ENCODE results near the gene IDE. TPM values are rescaled to one million over a fixed set of nuclear protein-coding genes. Genes with fewer than 3 reads are reported as not detected.

IDE gene
- total and polyA plus RNA-seq, 2 donors (not counting 3 experiments of a cell fraction or from before 2014, with no cell fraction given) = 10.7 to 52.6 TPM

DNA sequence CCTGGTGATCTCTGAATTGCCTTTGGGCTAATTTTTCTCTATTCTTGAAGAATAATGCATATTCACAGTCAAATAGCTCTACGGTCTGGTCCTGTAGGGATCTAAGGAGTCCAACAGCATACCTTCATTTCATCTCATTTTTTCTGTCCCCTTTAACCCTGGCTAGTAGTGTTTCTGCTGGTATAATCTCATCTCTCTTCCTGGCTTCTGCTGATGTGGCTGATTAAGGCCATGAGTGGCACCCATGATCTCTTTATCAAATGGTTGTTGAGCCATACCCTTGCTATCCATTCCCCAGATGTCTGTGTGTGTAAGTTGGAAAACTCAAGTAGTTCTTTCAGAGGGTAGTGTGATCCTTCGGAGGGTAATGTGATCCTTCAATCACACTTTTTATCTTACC, 163.4 kb downstream of the IDE start:
- Histone ChIP-seq H3K4me1 (ENCODE audit: control insufficient read depth, extremely low read depth, insufficient read depth, low read length) (no peaks in the 10 kb centered on the region), H3K27me3 (ENCODE audit: control insufficient read depth in 2 of 2, insufficient read depth in 2 of 2, low read length in 2 of 2) (peaks cover 1 to 2% of the 10 kb centered on the region in 2 experiments), H3K36me3 (ENCODE audit: control insufficient read depth in 2 of 2, extremely low read depth in 1 of 2, insufficient read depth in 2 of 2, low read length in 2 of 2) (no peaks in the 10 kb centered on the region), H3K79me2 (ENCODE audit: control insufficient read depth, insufficient read depth, low read length) (no peaks in the 10 kb centered on the region), H3K9ac (replicated peaks; ENCODE audit: extremely low read depth, insufficient read depth, low read length) (no peak overlapping the region), H3K9me3 (replicated peaks; ENCODE audit: control insufficient read depth, insufficient read depth, low read length) (no peaks in the 10 kb centered on the region), H3K4me2 (ENCODE audit: insufficient read depth, low read length) (no peak overlapping the region), H2AFZ (ENCODE audit: low read depth, low read length) (no peak overlapping the region), H3K27ac (ENCODE audit: insufficient read depth, low read depth, low read length) (no peak overlapping the region), H4K20me1 (replicated peaks; ENCODE audit: control insufficient read depth, extremely low read depth, insufficient read depth, low read length) (no peaks in the 10 kb centered on the region), H3K9me1 (replicated peaks; ENCODE audit: control insufficient read depth, extremely low read depth, insufficient read depth, low read length) (no peaks in the 10 kb centered on the region), H3K4me3 (replicated peaks in 1 of 3; ENCODE audit: insufficient read depth in 1 of 3, low read depth in 1 of 3, low read length in 3 of 3) (no peak overlapping the region)
- TF ChIP-seq POLR2A (IDR thresholded peaks at IDR 0.05; ENCODE audit: low read depth, low read length) (no peak), MYC (IDR thresholded peaks at IDR 0.05; ENCODE audit: low read depth, low read length) (no peak), EZH2 (IDR thresholded peaks at IDR 0.05; ENCODE audit: borderline replicate concordance, low read depth, low read length, severe bottlenecking) (no peak), GATA2 (IDR thresholded peaks at IDR 0.05; ENCODE audit: insufficient read depth, insufficient read length, low read depth, low read length) (no peak), JUN (IDR thresholded peaks at IDR 0.05; ENCODE audit: borderline replicate concordance, insufficient read depth, insufficient read length, low read depth) (no peak), POLR2AphosphoS5 (IDR thresholded peaks at IDR 0.05; ENCODE audit: insufficient read depth, low read depth, low read length) (no peak), FOS (IDR thresholded peaks at IDR 0.05; ENCODE audit: borderline replicate concordance, insufficient read depth, low read length) (no peak)
- TF ChIP-seq, protein P1, sequence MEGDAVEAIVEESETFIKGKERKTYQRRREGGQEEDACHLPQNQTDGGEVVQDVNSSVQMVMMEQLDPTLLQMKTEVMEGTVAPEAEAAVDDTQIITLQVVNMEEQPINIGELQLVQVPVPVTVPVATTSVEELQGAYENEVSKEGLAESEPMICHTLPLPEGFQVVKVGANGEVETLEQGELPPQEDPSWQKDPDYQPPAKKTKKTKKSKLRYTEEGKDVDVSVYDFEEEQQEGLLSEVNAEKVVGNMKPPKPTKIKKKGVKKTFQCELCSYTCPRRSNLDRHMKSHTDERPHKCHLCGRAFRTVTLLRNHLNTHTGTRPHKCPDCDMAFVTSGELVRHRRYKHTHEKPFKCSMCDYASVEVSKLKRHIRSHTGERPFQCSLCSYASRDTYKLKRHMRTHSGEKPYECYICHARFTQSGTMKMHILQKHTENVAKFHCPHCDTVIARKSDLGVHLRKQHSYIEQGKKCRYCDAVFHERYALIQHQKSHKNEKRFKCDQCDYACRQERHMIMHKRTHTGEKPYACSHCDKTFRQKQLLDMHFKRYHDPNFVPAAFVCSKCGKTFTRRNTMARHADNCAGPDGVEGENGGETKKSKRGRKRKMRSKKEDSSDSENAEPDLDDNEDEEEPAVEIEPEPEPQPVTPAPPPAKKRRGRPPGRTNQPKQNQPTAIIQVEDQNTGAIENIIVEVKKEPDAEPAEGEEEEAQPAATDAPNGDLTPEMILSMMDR (IDR thresholded peaks at IDR 0.05; ENCODE audit: extremely low read depth in 1 of 2, insufficient read depth in 1 of 2, low read depth in 1 of 2, low read length in 2 of 2) = no peak
- TF ChIP-seq, protein P2, sequence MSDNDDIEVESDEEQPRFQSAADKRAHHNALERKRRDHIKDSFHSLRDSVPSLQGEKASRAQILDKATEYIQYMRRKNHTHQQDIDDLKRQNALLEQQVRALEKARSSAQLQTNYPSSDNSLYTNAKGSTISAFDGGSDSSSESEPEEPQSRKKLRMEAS (IDR thresholded peaks at IDR 0.05; ENCODE audit: insufficient read depth, insufficient read length) = no peak
- ChIA-PET POLR2A (no interaction called here), CTCF (interaction anchor here (0.7 kb wide), 1 partner anchor 10 kb away, joined by 3 read pairs; no protein-coding TSS in a partner anchor)
- DNase-seq (ENCODE audit: low read depth, low spot score) (no peak), FAIRE-seq (no peak)
- dilution Hi-C loops (cut with MboI; ENCODE audit: extremely low pct_ligation_motif_present, low sequenced_read_pairs) = no loop called here
- intact Hi-C loops (cut with micrococcal nuclease) = no loop called here
- BruUV-seq (replicated peaks) = no TSS peak
